Inflammatory macrophage treated with lipopolysaccharide for 1 hour (primary cell): ENCODE measurements around the gene ANXA2R.
"Not testable (repeated sequence)": the region's sequence is repeated elsewhere in the genome, so short reads cannot be mapped to it uniquely, and the experiment has no call there.

Experiments used
- DNase-seq, 2 donors: peaks; one replicate each; pipeline ENCODE4 v3.0.0-alpha.2; 2020 to 2022

The ANXA2R gene

GRCh38 chr5:43040287-43041098 is at the start of gene ANXA2R:
Gene ANXA2R, minus strand, starts transcription at chr5:43040319. Its CDS starts 273 bp downstream, at chr5:43040046.
- peak; percentile 86 to 97 for DNase-seq

- not testable (repeated sequence) for DNase-seq
Observed at GRCh38 chr5:43086118-43086908, 46.2 kb upstream of the ANXA2R start.

- DNase-seq = no peak
Observed at GRCh38 chr5:43085453-43085852, 45.3 kb upstream of the ANXA2R start.

GRCh38 chr5:43084468-43084867 is 44.3 kb upstream of the ANXA2R start:
- not testable (repeated sequence) for DNase-seq

GRCh38 chr5:43081345-43081744 is 41.2 kb upstream of the ANXA2R start:
- not testable (repeated sequence) for DNase-seq

- no peak for DNase-seq
Observed at GRCh38 chr5:43078956-43079355, 38.8 kb upstream of the ANXA2R start.

- DNase-seq = not testable (repeated sequence)
Observed at GRCh38 chr5:43077446-43078191, 37.5 kb upstream of the ANXA2R start.

GRCh38 chr5:43075319-43076293 is 35.5 kb upstream of the ANXA2R start:
- no peak for DNase-seq

GRCh38 chr5:43074987-43075318 is 34.8 kb upstream of the ANXA2R start:
- DNase-seq = no peak

- DNase-seq = peak; percentile 39 to 67
Observed at GRCh38 chr5:43073597-43074546, 33.8 kb upstream of the ANXA2R start.

- not testable (repeated sequence) for DNase-seq
Observed at GRCh38 chr5:43069401-43069720, 29.2 kb upstream of the ANXA2R start.

GRCh38 chr5:43068037-43068436 is 27.9 kb upstream of the ANXA2R start:
- DNase-seq = no peak

- DNase-seq = peak; percentile 83 to 98
Observed at GRCh38 chr5:43066799-43067741, 27.0 kb upstream of the ANXA2R start.

GRCh38 chr5:43065948-43066798 is 26.1 kb upstream of the ANXA2R start:
- DNase-seq = peak; percentile 59 to 60

GRCh38 chr5:43065387-43065947 is 25.3 kb upstream of the ANXA2R start:
- peak; percentile 13 to 76 for DNase-seq

- no peak for DNase-seq
Observed at GRCh38 chr5:43063721-43064171, 23.6 kb upstream of the ANXA2R start.

GRCh38 chr5:43061352-43062075 is 21.4 kb upstream of the ANXA2R start:
- no peak for DNase-seq

GRCh38 chr5:43060020-43060419 is 19.9 kb upstream of the ANXA2R start:
- DNase-seq = not testable (repeated sequence)
